OCI-LY3 (cell line): Measurements from ENCODE around the gene RALGAPB.

Source experiments
- H2AFZ ChIP-seq: fragments of 200-600, 300-600 bp; shearing (Covaris generic); 2 replicates; pipeline ENCODE4 v1.6.0; 2014; ENCODE audit warnings: antibody characterized with exemption, low read depth, low read length
- H3K27ac ChIP-seq: fragments of 200-600, 300-600 bp; sonication (generic); 2 replicates; pipeline ENCODE4 v1.5.1; 2014; ENCODE audit warnings: mild to moderate bottlenecking, low read length, moderate library complexity, mixed read lengths
- H3K27me3 ChIP-seq: fragments of 200-600, 300-600 bp; sonication (generic); 2 replicates; pipeline ENCODE4 v1.6.1; 2014; ENCODE audit warnings: low read depth, low read length, mixed read lengths
- H3K36me3 ChIP-seq: fragments of 200-600, 300-600 bp; sonication (generic); replicated peaks from 2 replicates; pipeline ENCODE3; 2014; ENCODE audit warnings: low read depth, low read length, mixed read lengths
- H3K4me1 ChIP-seq: fragments of 300-600, 200-600 bp; sonication (generic); 2 replicates; pipeline ENCODE4 v1.6.1; 2014; ENCODE audit warnings: low read length, mixed read lengths
- H3K4me2 ChIP-seq: fragments of 200-600, 300-600 bp; sonication (generic); 2 replicates; pipeline ENCODE4 v1.6.1; 2014; ENCODE audit warnings: low read length, mixed read lengths
- H3K4me3 ChIP-seq: fragments of 300-600, 200-600 bp; sonication (generic); 2 replicates; pipeline ENCODE4 v1.5.1; 2014; ENCODE audit warnings: antibody characterized with exemption, mild to moderate bottlenecking, low read length, moderate library complexity
- H3K79me2 ChIP-seq: fragments of 300-600, 200-600 bp; shearing (Covaris generic); 2 replicates; pipeline ENCODE4 v1.6.1; 2014; ENCODE audit warnings: mild to moderate bottlenecking, low read length, mixed read lengths
- H3K9ac ChIP-seq: fragments of 300-600, 200-600 bp; shearing (Covaris generic); 2 replicates; pipeline ENCODE4 v1.6.0; 2014; ENCODE audit warnings: mild to moderate bottlenecking, low read length, moderate library complexity
- H3K9me3 ChIP-seq: fragments of 200-600, 300-600 bp; shearing (Covaris generic); 2 replicates; pipeline ENCODE4 v1.6.1; 2014; ENCODE audit warnings: low read length, mixed read lengths; ENCODE audit not compliant: insufficient read depth
- H4K20me1 ChIP-seq: fragments of 200-600, 300-600 bp; sonication (generic); 2 replicates; pipeline ENCODE4 v1.6.1; 2016; ENCODE audit warnings: low read length, mixed read lengths; ENCODE audit not compliant: insufficient read depth
- EZH2phosphoT487 ChIP-seq: fragments of 200-600 bp; shearing (Covaris generic); IDR thresholded peaks from 2 replicates; pipeline ENCODE4 v1.6.1; 2018; ENCODE audit warnings: antibody characterized with exemption, mixed run types, low read depth
- TF ChIP-seq, protein P1 (sequence below): fragments of 200-600, 300-600 bp; sonication (generic); IDR thresholded peaks from 2 replicates; pipeline ENCODE4 v1.5.1; 2014; ENCODE audit warnings: antibody characterized with exemption, low read length, low read depth

Gene RALGAPB

DNA sequence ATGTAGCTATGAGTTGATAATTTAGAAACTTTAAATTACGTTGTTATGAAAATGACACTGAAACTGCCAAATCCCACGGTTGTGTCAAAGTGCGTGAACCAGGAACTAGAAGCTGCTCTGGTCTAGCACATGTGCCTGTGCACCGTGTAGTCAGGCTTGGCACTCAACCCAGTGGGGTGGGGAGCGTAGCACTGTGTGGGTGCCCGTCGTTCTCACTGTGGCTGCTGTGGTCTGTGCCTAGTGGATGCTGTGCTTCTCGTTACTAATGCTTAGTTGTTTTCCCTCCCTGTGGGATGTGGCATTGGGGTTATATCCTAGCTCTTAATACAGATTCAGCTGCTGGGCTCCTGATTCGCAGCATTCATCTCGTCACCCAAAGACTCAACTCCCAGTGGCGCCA is 62.1 kb downstream of the RALGAPB start:
- Histone ChIP-seq H3K9me3 (no peaks in the 10 kb centered on the region), H3K36me3 (peaks cover 57% of the 10 kb centered on the region)
- no peak for TF ChIP-seq EZH2phosphoT487
- TF ChIP-seq, protein P1, sequence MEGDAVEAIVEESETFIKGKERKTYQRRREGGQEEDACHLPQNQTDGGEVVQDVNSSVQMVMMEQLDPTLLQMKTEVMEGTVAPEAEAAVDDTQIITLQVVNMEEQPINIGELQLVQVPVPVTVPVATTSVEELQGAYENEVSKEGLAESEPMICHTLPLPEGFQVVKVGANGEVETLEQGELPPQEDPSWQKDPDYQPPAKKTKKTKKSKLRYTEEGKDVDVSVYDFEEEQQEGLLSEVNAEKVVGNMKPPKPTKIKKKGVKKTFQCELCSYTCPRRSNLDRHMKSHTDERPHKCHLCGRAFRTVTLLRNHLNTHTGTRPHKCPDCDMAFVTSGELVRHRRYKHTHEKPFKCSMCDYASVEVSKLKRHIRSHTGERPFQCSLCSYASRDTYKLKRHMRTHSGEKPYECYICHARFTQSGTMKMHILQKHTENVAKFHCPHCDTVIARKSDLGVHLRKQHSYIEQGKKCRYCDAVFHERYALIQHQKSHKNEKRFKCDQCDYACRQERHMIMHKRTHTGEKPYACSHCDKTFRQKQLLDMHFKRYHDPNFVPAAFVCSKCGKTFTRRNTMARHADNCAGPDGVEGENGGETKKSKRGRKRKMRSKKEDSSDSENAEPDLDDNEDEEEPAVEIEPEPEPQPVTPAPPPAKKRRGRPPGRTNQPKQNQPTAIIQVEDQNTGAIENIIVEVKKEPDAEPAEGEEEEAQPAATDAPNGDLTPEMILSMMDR: no peak

GRCh38 chr20:38536310-38536709 is 63.7 kb downstream of the RALGAPB start:
- Histone ChIP-seq H3K27ac (no peak overlapping the region), H4K20me1 (no peaks in the 10 kb centered on the region), H3K36me3 (peaks cover 70% of the 10 kb centered on the region), H3K9ac (no peak overlapping the region), H3K79me2 (no peaks in the 10 kb centered on the region), H3K4me3 (no peak overlapping the region), H3K4me1 (no peaks in the 10 kb centered on the region), H3K27me3 (no peaks in the 10 kb centered on the region), H3K4me2 (no peak overlapping the region), H2AFZ (no peak overlapping the region), H3K9me3 (no peaks in the 10 kb centered on the region)
- no peak for TF ChIP-seq EZH2phosphoT487
- TF ChIP-seq, protein P1: no peak

More for the DNA sequence above, 62.1 kb downstream of the RALGAPB start:
- H3K4me1 ChIP-seq: no peaks in the 10 kb centered on the region
- H3K4me3 ChIP-seq: no peak overlapping the region
- no peaks in the 10 kb centered on the region for H3K79me2 ChIP-seq
- no peaks in the 10 kb centered on the region for H3K27me3 ChIP-seq
- no peaks in the 10 kb centered on the region for H4K20me1 ChIP-seq
- H2AFZ ChIP-seq: no peak overlapping the region
- no peak overlapping the region for H3K4me2 ChIP-seq
- no peak overlapping the region for H3K27ac ChIP-seq
- no peak overlapping the region for H3K9ac ChIP-seq

GRCh38 chr20:38537176-38537575 is 64.5 kb downstream of the RALGAPB start:
- no peak overlapping the region for H3K4me3 ChIP-seq
- H3K4me2 ChIP-seq: no peak overlapping the region
- H3K79me2 ChIP-seq: no peaks in the 10 kb centered on the region
- no peaks in the 10 kb centered on the region for H4K20me1 ChIP-seq
- H3K36me3 ChIP-seq: peaks cover 75% of the 10 kb centered on the region
- H2AFZ ChIP-seq: no peak overlapping the region
- H3K4me1 ChIP-seq: no peaks in the 10 kb centered on the region
- no peaks in the 10 kb centered on the region for H3K27me3 ChIP-seq
- H3K27ac ChIP-seq: no peak overlapping the region
- TF ChIP-seq, protein P1: no peak
- TF ChIP-seq EZH2phosphoT487: no peak
- H3K9ac ChIP-seq: no peak overlapping the region
- no peaks in the 10 kb centered on the region for H3K9me3 ChIP-seq

DNA sequence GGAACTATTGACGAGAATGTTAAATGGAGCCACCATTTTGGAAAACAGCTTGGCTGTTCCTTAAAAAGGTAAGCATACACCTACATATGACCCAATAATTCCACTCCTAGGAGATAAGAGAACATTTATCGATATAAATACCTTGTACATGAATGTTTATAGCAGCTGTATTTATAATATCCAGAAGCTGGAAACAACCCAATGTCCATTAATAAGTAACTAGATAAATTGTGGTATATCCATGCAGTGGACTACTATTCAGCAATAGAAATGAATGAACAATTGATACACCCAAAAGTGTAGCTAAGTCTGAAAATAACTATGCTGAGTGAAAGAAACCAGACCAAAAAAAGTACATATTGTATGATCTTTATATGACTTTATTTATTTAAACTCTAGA is 66.1 kb downstream of the RALGAPB start:
- Histone ChIP-seq H3K36me3 (peaks cover 77% of the 10 kb centered on the region), H3K27me3 (no peaks in the 10 kb centered on the region), H3K9me3 (no peaks in the 10 kb centered on the region), H4K20me1 (no peaks in the 10 kb centered on the region), H3K4me1 (no peaks in the 10 kb centered on the region), H3K79me2 (no peaks in the 10 kb centered on the region), H3K9ac (no peak overlapping the region), H3K4me2 (no peak overlapping the region), H3K27ac (no peak overlapping the region), H2AFZ (no peak overlapping the region), H3K4me3 (no peak overlapping the region)
- TF ChIP-seq EZH2phosphoT487: no peak
- TF ChIP-seq, protein P1: no peak
